Renal pelvis (tissue), 4 donors: Measurements from ENCODE around the gene DNAH14. TPM values are rescaled to one million over a fixed set of nuclear protein-coding genes. Genes with fewer than 3 reads are reported as not detected.
"Not testable (repeated sequence)": the region's sequence is repeated elsewhere in the genome, so short reads cannot be mapped to it uniquely, and the experiment has no call there.

Experiments
- DNase-seq: peaks from one replicate; pipeline ENCODE4 v3.0.0-alpha.2; 2013
- polyA plus RNA-seq, 3 donors: library from polyadenylated mRNA; unstranded; fragments of 120-200 nt; gene quantifications; one replicate each; pipeline ENCODE4 v1.2.1, GENCODE V29; 2013; ENCODE audit not compliant: insufficient read length in 3 of 3

DNAH14 gene
- polyA plus RNA-seq, 3 donors, result 14.0 to 21.5 (median 19.0) TPM

DNA sequence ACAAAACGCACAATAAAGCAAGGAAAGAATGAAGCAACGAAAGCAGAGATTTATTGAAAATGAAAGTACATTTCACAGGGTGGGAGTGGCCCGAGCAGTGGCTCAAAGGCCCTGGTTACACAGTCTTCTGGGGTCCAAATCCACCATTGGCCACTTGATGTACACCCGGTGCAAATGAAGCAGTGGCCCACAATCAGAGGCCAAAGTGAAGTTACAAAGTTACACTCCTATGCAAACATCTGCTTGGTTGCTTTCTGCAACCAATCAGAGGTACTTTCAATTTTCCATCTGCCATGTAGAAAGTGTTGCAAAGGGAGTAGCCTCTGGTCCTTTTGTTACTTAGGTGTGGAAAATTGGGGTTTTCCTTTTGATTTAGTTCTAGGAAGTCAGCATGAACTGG lies 10.0 kb upstream of the DNAH14 start:
- no peak for DNase-seq

DNA sequence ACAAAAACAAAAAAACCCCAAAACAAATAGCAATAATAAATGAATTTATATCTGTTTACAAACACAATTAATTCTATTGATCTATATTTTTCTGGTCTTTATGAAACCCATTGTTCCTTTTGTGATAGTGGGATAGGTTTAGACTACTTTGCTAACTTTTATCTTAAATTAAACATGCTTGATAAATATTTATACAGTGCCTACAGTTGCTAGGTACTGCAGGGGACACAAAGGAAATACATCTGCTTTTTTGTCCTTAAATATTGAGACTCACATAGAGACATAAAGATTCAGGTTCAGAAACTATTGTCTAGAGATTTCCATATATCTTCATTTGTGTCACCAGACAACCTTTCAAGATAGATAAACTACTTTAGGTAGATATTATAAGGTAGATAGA lies 8.5 kb upstream of the DNAH14 start:
- DNase-seq, result no peak

DNA sequence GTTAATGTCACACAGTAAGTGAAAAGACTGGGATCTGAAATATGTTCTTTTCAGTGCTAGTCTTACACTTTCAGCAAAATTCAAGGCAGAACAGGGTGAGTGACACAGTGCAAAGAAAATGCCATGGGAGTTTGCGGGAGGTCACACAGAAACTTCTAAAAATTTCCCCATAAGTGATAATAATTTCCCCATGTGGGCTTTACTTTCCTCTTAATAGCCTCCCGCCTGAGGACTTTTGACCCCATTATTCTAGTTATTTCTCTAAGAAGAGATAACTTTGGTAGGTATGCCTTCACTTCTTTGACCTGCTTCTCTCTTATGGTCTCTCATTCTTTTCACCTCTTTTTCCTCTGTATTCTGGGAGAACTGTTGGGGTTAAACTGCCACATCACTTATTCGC lies 8.1 kb upstream of the DNAH14 start:
- DNase-seq, result no peak

DNA sequence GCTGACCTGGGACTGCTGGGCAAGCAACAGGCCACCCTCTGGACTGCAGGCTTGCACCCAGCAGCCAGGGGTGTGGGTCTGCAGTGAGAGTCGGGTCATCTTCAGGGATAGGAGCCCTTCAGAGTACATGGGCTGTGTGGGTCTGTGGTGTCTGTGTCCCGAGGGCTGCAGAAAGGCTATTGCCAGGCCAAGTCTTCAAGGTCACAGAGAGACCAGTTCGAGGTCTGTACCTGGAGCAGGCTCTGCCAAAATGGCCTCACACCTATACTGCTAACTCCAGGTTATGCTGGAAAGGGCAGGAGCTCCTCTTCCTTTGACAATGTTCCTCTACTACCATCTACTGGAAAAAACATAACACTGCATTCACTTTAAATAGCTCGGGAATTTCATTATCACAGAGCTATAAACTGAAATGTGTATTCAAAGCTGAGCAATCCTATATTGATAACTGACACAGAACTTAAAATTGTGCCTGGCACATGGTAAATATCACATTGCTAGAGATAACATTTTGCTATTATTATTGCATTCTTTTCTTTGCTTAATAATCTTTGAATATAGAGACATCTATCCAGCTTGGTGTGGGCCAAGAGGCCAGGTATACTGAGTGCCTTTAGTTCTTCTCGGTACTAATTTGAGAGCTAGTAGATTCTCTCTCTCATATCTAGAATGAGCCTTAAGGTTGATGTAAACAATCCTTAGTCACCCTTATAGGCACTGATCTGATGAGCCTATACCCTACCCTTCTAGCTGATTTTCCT lies 6.9 kb upstream of the DNAH14 start:
- DNase-seq, result peak; percentile 54

DNA sequence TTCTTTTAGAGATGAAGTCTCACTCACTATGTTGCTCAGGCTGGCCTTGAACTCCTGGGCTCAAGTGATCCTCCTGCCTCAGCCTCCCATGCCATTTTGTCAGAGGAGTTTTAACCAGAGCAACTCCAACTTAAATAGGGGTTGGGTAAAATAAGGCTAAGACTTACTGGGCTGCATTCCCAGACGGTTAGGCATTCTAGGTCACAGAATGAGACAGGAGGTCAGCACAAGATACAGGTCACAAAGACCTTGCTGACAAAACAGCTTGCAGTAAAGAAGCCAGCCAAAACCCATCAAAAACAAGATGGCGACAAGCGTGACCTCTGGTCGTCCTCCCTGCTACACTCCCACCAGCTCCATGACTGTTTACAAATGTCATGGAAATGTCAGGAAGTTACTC lies 5.7 kb upstream of the DNAH14 start:
- DNase-seq, result no peak

DNA sequence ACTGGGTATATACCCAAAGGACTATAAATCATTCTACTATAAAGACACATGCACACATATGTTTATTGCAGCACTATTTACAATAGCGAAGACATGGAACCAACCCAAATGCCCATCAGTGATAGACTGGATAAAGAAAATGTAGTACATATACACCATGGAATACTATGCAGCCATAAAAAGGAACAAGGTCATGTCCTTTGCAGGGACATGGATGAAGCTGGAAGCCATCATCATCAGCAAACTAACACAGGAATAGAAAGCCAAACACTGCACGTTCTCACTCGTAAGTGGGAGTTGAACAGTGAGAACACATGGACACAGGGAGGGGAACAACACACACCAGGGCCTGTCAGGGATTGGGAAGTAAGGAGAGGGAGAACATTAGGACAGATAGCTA lies 1.8 kb upstream of the DNAH14 start:
- not testable (repeated sequence) for DNase-seq

DNA sequence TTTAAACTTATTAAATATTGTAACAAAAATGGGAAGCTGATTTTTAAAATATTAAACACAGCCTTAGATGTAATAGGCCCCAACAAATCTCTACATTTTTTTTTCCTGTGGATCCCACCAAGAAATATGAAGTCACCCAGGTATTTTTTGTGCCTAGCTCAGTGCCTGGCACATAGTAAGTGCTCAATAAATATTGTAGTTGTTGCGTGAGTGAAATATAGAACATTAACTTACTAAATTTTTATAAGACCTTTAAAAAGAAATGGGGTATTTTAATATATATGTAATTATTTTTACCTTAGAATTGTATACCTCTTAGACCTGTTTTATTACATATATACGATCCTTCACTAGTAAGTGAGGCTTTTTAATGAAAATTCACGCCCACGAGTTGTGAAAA lies 569 bp upstream of the DNAH14 start:
- no peak for DNase-seq

DNA sequence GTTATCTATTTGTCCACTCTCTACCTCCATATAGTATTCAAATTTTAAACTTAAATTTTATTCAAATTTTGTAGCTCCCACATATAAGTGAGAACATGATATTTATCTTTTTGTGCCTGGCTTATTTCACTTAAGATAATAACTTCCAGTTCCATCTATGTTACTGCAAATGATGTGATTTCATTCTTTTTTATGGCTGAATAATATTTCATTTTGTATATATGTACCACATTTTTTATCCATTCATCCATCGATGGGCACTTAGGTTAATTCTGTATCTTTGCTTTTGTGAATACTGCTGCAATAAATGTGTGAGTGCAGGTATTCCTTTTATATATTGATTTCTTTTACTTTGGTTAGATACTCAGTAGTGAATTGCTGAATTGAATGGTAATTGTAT lies 2.1 kb downstream of the DNAH14 start:
- DNase-seq, result no peak

DNA sequence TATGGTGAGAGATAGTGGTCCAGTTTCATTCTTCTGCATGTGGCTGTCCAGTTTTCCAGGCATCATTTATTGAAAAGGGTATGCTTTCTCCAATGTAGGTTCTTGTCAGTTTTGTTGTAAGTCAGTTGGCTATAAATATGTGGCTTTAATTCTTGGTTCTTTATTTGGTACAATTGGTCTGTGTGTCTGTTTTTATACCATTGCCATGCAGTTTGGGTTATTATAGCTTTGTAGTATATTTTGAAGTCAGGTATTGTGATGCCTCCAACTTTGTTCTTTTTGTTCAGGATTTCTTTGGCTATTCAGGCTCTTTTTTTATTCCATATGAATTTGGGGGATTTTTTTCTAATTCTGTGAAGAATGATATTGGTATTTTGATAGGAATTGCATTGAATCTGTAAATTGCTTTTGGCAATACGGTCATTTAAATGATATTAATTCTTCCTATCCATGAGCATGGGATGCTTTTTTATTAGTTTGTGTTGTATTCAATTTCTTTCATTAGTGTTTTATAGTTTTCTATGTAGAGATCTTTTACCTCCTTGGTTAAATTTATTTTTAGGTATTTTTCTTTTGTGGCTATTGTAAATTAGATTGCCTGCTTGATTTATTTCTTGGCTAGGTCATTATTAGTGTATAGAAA lies 3.3 kb downstream of the DNAH14 start:
- DNase-seq, result no peak

DNA sequence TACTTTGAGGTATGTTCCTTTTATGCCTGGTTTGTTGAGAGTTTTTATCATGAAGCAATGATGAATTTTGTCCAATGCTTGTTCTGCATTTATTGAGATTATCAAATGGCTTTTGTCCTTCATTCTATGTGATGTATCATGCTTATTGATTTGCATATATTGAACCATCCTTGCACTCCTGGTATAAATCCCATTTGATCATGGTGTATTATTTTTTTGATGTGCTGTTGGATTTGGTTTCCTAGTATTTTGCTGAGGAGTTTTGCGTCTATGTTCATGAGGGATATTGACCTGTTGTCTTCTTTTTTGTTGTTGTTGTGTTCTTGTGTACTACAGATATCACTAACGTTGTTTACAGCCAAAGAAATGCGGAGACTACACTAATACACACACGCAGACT lies 4.1 kb downstream of the DNAH14 start:
- DNase-seq, result no peak

DNA sequence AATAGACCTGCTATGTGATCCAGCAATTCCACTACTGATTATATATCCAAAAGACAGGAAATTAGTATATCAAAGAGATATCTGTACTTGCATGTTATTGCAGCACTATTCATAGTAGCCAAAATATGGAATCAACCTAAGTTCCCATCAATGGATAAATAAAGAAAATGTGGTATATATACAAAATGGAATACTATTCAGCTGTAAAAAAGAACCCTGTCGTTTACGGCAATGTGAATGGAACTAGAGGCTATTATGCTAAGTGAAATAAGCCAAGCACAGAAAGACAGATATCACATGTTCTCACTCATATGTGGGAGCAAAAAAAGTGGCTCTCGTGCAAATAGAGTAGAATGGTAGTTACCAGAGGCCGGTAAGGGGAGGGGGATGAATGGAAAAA lies 9.2 kb downstream of the DNAH14 start:
- no peak for DNase-seq

DNA sequence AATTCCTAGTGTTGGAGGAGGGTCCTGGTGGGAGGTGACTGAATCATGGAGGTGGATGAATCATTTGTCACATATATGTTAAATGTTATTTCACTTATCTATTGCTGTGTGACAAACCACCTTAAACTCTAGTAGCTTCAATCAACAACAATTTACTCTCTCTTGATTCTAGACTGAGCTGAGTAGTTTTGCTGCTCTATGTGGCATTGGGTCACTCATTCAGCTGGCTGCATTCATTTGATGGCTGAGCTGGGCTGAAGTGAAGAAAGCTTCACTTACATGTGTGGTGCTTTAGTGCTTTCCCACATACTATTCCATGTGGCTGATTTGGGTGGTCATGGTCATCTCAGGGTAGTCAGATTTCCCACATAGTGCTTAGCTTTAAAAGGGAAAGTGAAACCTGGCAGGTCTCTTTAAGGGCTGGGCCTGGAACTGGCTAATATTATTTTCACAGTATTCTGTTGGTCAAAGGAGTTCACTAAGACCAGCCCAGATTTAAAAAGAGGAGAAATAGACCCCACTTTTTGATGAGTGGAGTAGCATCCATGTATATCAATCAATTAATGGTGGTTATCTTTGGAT lies 10.5 kb downstream of the DNAH14 start:
- DNase-seq, result no peak

DNA sequence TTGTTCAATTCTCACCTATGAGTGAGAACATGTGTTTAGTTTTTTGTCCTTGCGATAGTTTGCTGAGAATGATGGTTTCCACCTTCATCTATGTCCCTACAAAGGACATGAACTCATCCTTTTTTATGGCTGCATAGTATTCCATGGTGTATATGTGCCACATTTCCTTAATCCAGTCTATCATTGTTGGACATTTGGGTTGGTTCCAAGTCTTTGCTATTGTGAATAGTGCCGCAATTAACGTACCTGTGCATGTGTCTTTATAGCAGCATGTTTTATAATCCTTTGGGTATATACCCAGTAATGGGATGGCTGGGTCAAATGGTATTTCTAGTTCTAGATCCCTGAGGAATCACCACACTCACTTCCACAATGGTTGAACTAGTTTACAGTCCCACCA lies 11.3 kb downstream of the DNAH14 start:
- DNase-seq, result not testable (repeated sequence)

DNA sequence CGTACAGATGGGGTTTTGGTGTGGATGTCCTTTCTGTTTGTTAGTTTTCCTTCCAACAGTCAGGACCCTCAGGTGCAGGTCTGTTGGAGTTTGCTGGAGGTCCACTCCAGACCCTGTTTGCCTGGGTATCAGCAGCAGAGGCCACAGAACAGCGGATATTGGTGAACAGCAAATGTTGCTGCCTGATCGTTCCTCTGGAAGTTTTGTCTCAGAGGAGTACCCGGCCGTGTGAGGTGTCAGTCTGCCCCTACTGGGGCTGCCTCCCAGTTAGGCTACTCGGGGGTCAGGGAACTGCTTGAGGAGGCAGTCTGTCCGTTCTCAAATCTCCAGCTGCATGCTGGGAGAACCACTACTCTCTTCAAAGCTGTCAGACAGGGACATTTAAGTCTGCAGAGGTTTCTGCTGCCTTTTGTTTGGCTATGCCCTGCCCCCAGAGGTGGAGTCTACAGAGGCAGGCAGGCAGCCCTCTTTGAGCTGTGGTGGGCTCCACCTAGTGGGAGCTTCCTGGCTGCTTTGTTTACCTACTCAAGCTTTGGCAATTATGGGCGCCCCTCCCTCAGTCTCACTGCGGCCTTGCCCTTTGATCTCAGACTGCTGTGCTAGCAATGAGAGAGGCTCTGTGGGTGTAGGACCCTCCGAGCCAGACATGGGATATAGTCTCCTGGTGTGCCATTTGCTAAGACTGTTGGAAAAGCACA lies 16.3 kb downstream of the DNAH14 start:
- not testable (repeated sequence) for DNase-seq

DNA sequence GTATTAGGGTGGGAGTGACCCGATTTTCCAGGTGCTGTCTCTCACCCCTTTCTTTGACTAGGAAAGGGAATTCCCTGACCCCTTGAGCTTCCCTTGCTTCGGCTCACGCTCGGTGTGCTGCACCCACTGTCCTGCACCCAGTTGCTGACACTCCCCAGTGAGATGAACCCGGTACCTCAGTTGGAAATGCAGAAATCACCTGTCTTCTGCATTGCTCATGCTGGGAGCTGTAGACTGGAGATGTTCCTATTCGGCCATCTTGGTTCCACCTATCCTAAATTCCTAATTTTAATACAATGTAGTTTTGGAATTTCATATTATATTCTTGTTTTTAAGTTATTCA lies 16.8 kb downstream of the DNAH14 start:
- not testable (repeated sequence) for DNase-seq

DNA sequence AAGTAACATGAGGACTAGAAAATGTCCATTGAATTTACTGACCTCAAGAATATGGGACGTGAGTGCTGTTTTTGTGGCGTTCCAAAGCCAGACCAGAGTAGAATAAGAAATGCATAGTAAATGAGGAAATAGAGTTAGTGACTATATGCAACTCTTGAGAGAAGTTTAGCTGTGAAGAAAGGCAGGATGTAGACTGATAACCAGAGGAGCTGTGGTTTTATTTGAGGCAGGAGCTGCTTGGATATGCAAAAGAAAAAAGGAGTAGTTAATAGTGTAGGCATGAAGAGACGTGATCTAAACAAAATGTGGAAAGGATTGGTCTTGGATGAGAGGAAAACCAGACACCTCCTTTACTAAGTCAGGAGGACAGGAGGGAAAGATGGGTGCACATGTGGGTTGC lies 28.2 kb downstream of the DNAH14 start:
- no peak for DNase-seq

DNA sequence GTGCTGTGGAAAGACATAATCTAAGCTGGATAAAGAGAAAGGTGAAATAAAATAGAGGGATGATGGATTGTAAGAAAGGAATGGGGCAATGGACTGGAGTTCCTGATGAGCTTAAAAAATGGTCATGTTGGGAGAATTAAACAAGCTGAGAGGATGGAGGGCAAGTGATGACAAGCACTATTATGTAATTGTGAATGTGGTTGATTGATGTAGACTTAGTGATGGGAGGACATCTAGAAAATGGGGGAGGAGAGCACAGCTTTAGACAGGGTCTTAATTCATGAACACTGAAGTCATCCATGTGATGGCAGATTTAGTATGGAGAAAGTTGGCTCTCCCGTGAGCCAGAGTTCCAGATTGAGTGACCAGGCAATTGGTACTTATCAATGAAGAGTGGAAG lies 29.0 kb downstream of the DNAH14 start:
- no peak for DNase-seq

DNA sequence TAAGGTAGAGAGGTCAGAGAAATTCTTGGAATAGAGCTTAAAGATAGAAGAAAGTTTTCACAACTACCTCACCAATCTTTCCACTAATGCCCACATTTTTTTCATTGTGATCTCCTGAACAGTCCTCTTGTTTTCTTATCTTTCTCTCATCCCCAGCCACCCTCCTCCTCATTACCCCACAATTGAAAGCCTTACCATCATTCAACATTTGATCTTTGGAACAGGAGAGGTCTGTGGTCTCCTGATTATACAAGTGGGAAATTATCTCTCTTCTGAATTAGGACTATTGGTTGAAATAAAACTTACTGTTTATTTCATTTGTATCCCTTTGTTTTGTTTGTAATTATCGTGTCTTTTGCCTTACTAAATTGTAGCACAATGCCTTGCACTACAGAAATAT lies 29.6 kb downstream of the DNAH14 start:
- no peak for DNase-seq

DNA sequence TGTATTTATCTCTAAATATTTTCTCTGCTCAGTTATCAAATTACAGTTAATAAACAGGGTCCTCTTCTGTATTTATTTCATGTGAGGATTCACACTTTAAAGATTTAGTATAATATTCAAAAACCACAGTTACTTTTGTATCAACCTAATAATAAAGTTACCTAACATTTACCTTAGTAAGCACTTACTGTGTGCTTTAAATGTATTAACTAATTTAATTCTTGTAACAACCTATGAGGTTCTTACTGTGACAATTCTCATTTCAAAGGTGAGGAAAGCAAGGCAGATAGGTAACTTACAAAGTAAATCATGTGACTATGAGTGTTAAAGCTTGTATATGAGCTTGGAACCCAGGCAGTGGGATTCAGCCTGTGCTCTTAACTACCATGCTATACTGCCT lies 30.2 kb downstream of the DNAH14 start:
- no peak for DNase-seq

DNA sequence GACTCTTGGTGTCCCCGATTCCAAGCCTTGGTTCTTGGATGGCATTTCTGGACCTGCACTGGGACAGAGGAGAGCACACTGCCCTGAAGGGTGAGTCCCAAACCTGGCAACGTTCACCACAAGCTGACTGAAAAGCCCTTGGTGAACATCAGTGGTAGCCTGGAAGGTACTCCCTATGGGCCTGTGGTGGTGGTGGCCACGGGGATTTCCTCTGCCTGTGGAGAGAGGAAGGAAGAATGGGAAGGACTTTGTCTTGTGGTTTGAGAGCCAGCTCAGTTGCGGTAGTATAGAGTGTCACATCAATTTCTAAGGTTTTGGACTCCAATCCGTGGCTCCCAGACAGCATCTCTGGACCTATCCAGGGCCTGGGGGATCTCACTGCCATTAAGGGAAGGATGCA lies 50.7 kb downstream of the DNAH14 start:
- DNase-seq, result no peak

DNA sequence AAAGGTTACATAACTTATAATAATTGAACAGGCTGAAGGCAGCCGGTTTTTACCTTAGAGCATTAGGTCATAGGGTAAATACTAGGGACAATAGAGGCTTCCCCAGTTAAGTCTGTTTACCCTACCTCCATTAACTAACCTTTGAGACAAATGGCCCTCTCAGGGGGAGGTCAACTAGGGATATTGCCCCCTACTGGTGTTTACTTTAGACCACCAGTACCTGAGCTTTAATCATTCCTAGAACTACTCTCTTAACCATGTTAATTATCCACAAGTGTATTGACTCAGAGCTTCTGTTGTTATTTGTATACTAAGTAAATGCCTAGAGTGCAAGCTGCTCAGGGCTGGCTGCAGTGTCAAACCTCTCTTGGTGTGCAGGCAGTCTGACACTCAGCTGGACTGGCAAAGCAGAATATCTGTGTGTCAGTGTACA lies 52.5 kb downstream of the DNAH14 start:
- DNase-seq, result not testable (repeated sequence)

DNA sequence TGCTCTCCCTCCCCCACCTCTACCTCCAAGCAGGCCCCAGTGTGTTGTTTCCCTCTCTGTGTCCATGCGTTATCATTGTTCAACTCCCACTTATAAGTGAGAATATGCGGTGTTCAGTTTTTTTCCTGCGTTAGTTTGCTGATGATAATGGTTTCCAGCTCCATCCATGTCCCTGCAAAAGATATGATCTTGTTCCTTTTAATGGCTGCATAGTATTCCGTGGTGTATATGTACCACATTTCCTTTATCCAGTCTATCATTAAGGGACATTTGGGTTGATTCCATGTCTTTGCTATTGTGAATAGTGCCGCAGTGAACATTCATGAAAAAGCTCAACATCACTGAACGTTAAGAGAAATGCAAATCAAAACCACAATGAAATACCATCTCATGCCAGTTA lies 58.6 kb downstream of the DNAH14 start:
- DNase-seq, result no peak

DNA sequence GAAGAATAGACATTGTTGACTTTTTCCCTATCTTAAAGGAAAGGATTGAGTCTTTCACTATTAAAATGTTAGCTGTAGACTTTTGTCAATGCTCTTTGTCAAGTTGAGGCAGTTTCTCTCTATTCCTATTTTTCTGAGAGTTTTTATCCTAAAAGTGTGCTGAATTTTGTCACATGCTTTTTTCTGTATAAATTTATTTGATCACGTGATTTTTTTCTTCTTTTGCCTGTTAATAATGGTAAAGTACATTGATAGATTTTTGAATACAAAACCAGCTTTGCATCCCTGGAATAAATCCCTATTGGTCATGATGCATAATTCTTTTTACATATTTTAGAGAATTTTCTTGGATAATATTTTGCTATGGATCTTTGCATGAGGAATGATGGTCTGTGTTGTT lies 60.1 kb downstream of the DNAH14 start:
- DNase-seq, result no peak
